A172 (cell line): Measurements from ENCODE around the gene CROT. TPM values are rescaled to one million over a fixed set of nuclear protein-coding genes. Genes with fewer than 3 reads are reported as not detected.

ENCODE experiments used
- DNase-seq: peaks from one replicate; pipeline ENCODE4 v3.0.0-alpha.2; 2015; ENCODE audit warnings: low spot score
- total RNA-seq: library from RNA; depleted of rRNA; stranded (reverse); fragments of >200 nt; shearing (Covaris generic); gene quantifications from 2 replicates; pipeline ENCODE4 v1.2.3, GENCODE V29; 2014

The CROT gene
- total RNA-seq, 1 experiment from 2014 or later: 28.5 TPM

DNA sequence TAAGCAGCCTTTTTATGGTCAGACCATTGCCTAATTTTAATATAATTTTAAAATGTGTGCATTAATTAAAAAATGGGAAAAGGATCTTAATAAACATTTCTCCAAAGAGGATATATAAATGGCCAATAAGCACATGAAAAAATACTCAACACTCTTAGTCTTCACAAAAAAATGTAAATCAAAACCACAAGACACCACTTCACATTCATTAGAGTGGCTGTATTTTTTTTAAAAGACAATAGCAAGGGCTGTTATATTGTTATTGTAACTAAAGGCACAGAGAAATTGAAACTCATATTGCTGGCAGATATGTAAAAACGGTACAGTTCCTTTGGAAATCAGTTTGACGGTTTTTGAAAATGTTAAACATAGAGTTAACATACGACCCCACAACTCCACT, 3.2 kb upstream of the CROT start:
- DNase-seq: no peak

DNA sequence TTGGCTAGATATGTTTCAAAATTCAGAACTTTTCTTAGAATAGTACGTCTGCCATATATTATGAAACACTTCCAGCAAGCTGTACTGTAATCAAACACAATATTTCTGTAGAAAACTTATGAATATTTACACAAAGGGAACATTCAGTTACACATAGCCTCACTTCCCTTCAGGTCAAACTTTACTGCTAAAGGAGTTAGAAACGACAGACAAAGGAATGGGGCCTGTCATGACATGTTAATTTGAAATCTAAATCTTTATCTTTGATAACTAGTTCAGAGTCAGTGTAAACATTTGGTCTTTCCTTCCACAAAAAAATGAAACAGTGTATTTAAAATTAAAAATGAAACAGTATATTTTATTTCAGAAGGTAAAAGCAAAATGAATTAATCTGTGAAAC, 1.0 kb upstream of the CROT start:
- no peak for DNase-seq

DNA sequence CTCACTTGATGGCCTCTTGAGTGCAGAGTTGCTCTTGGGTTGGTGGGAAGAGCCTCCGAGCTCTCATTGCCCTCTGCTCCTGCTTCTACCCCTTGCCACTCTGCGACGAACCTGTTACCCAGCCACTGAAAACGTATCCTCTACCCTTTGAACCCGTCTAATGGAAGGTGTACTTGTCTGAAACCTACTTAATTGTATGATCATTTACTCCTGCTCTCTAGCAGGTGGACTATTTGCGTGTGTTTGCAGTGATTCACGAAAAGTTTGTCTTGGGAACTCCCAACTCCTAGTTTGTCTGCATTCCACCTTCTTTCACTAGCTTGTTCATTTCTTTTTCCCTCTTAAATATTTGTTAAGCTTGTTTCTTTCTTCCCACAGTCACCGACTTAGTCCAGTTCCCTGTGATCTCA, 503 bp downstream of the CROT start:
- no peak for DNase-seq

DNA sequence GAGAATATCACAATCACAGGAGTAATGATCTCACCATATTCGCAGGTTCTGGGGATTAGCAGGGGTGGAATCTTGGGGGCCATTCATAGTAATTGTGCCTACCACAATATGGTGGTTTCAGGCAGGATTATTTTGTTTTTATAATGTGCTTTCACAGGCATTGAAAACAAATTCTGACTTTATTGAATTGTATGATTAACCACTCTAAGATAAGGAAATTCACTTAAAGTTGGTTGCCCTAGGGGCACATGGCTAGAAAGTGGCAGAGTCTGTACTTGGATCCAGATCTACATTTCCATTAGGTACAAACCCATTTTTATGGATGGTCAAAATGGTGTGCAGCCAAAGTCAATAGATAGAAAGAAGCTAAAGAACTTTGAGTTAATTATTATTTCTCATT, 1.7 kb downstream of the CROT start:
- DNase-seq: no peak

DNA sequence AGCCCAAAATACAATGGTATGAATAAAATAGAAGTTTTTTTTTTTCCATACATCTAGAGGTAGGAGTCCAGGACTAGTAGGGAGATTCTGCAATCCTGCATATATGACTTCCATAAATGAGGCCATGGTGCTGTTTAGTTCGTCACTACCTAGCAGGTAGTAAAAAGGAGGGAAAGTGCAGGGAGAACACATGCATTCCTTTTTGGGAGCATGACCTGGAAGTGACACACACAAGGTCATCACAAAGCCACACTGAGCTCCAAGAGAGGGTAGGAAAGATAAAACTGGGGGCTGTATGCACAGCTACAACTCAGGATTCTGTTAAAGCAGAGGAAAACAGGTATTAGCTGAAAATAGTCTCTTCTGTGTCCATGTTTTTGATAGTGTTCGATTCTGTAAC, 2.2 kb downstream of the CROT start:
- no peak for DNase-seq

DNA sequence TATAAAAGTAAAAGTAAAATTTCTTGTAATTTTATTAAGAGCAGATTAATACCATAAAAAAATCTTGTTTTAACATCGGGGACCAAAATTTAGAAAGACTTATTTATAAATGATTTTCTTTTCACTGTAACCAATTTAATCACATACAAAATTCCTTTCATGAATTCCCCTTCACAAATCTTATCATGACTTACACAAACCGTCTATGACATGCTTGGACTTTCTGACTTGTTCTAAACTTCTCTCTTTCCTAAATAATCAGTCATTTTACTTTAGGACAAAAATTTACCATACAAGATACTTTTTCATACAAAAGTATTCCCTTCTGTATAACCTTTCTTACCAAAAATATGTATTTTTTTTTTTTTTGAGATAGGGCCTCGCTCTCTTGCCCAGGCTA, 9.3 kb downstream of the CROT start:
- DNase-seq: peak; percentile 19

DNA sequence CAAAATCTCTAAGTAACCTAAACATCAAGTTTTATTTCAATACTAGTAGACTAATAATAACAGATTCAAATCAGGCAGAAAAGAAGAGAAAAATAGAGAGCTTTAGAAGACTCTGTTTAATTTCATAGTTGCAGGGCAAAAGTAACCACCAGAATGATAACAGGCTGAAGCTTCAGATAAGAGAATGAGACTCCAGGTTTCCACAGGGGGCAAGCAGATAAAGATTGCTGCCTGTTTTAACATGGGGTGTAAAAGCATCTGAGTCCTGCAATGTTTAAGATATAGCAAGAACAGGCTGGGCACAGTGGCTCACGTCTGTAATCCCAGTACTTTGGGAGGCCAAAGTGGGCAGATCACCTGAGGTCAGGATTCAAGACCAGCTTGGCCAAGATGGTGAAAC, 11.0 kb downstream of the CROT start:
- no peak for DNase-seq

DNA sequence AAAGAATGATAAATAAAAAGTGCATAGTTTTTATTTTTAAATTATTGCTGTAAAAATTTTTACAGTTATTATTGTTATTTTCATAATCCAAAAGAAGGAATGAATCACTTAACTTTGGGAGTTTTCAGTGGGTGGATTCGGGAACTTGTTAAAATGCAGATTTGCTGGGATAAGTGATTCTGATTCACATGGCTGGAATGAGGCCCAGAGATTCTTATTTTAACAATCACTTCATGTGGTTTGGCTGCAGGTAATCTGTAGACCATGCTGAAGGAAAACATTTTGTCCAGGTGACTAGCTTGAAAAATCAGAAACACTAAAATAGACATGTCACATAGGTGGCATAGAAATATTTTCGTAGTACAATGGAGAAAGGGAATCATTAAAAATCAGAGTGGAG, 13.9 kb downstream of the CROT start:
- DNase-seq: peak; percentile 58

DNA sequence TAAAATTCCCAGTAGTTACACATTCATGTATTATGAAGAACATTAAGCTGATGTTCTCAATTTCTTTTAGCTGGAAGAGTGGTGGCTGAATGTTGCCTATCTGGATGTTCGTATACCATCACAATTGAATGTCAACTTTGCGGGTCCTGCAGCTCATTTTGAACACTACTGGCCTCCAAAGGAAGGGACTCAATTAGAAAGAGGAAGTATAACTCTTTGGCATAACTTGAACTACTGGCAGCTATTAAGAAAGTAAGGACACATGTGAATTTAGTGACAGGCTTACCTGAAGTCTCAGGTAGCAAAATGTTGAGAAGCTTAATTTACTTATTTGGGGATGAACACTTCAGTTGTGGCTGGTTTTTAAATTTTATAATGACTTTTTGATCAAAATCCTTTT, 15.9 kb downstream of the CROT start:
- no peak for DNase-seq

DNA sequence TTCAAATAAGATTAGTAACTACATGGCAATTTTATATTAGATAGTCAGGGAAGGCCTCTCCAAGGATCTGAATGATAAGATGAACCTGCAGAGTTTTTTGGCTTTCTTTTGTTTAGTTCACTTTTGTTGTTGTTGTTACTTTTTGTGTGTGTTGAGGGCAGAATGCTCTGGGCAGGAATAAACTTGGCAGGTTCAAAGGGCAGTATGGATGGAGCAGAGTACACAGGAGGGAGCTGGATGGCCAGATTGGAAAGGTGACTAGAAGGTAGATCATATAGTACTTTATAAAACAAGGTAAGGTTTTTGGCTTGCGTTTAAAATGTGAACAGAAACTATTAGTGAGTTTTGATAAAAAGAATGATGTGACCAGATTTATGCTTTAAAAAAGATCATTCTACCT, 17.9 kb downstream of the CROT start:
- no peak for DNase-seq

DNA sequence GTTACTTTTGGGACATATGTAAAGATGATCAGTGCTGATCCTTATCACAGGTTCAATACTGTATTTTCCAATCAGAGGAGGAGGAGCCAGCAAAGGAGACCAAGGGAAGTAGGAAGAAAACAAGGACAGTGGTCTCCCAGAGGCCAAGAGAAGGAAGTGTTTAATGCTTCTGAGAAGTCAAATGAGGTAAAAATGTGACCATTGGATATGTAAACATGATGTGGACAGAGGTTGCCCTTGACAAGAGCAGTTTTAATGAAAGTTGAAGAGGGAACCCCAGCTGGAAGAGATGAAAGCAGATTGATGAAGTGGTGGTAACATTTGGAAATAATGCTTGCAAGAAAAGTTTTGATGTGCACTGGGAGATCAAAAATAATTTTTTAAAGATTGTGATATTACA, 18.8 kb downstream of the CROT start:
- DNase-seq: no peak

DNA sequence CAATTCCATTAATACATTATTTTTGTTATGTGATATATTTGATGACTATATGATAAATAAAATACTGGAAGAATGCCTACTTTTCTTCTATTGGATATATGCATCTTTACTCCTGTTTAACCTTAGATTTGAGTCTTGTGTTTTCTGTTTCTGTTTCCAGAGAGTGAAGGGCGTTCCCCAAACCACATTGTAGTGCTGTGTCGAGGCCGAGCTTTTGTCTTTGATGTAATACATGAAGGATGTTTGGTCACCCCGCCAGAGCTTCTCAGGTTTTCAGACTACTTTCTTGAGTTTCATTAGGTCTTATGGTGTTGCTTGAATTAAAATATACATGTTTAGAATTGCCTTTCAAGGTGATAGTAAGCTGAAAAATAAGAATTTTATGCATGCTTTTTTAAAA, 23.8 kb downstream of the CROT start:
- no peak for DNase-seq

DNA sequence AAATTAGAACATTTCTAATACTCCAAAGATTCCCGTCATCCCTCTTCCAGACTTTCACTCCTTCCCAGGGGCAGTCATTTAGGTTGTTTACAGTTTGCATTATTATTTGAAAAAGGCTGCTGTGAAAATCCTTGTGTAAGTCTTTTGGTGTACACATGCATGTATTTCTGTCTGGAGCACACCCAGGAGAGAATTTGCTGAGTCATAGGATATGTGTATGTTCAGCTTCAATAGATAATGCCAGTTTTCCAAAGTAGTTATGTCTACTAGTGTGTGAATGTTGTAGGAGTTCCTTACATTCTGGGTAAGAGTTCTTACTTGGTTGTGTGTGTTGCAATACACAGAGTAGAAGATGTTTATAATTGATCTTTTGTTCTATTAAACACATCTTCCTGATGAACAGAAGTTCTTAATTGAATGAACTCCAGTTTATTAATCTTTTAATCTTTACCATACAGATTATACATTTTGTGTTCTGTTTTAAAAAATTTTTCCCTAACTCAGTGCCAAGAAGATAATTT, 25.3 kb downstream of the CROT start:
- peak; percentile 17 for DNase-seq

DNA sequence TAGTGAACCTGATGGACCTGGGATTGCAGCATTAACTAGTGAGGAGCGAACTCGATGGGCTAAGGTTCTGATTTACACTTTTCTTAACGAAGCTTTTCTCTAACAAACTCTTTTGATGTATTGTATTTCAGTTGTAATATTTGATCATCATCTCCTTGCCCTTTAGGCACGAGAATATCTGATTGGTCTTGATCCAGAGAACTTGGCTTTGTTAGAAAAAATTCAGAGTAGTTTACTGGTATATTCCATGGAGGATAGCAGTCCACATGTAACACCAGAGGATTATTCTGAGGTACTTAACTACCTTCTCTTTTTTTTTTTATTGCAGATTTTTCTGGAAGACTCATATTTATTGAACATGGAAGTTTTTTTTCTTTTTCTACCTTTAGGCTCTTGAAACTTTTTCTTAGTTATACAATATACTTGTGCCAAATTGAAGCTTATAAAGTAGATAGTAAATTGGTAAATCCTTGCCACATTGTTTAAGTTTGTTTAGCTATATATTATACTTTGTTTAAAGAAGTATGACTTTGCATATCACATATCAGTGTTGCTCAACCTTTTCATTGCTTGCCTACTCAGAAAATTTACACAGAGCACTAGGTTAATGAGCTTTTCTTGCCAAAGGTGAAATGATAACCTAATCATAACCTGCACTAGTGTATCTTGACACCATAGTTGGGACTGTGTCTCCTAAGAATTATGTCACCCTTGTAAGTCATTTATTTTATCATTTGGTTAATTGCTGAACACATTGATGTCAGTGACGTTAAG, 30.4 kb downstream of the CROT start:
- DNase-seq: no peak

DNA sequence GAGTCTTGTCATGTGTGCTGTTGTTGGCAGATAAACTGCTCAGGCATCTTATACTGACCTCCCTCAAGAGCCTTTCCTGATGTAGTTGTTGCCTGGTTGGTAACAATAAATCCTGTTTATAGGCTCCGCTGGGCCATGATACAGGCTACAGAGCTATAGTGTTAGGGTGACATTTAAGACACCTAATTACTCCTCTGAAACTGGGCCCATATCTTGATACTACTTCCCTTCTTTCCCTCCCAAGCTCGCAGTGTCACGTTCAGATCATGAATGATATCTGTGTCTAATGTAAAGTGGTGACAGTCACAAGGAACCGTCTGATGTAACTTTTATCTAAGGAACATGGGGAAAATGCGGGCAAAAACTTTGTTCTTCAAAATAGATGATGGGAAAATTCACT, 35.4 kb downstream of the CROT start:
- DNase-seq: no peak

DNA sequence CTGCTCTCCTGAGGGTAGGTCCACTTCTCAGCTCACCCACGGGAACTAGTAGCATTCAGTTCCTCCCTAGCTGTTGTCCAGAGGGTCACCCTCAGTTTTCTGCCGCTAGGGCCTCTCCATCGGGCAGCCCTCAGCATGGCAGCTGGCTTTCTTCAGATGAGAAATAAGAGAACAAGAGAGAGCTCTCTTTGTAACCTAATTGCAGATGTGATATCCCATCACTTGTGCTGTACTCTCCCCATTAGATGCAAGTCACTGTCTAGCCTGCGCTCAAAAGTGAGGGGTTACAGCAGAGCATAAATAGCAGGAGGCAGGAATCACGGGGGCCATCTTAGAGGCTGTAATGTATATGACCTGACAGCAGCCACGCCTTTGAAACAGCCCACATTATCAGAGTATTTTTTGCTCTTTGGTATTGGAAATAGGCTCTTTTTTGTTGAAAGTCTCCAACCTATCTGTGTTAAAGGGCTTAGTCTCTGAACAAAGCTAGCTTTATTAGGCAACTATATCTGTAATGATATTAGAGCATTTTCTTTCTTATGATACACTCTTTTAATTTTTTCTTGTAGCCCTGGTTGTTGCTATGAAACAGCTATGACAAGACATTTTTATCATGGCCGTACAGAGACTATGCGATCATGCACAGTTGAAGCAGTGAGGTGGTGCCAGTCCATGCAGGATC, 45.7 kb downstream of the CROT start:
- DNase-seq: no peak

DNA sequence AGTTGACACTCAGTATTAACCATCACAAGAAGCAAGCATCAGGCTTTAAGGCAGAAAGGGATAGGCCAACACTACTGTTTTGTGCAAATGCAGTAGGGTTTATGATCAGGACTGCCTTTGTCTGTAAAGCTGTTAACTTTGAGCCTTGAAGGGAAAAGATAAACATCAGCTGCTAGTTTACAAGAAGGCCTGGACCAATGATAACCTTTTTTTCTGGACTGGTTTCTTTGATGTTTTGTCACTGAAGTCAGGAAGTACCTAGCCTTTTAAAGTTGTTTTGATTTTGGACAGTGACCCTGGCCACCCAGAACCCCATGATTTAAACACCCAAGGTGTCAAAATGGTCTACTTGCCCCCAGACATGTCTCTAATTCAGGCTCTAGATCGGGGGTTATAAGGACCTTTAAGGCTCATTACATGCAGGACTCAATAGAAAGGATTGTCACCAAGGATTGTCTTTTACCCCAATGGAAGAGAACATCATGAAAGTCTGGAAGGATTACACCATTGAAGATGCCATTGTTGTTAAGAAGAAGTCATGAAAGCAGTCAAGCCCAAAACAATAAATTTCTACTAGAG, 50.1 kb downstream of the CROT start:
- no peak for DNase-seq

DNA sequence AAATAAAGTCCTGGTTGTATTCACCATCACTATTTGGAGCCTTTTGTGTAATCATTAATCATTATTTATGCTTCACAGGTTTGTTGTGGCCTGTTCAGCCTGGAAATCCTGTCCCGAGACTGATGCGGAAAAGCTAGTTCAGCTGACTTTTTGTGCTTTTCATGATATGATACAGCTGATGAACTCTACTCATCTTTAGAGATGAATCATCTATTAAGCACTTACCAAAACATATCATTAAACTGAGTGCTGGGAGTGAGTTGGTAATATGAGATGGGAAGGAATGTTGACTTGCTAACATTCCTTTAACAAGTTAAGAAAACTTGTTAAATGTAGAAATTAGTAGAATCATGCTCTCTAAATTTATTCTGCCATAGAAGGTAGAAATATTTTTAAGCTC, 53.0 kb downstream of the CROT start:
- peak; percentile 16 for DNase-seq

DNA sequence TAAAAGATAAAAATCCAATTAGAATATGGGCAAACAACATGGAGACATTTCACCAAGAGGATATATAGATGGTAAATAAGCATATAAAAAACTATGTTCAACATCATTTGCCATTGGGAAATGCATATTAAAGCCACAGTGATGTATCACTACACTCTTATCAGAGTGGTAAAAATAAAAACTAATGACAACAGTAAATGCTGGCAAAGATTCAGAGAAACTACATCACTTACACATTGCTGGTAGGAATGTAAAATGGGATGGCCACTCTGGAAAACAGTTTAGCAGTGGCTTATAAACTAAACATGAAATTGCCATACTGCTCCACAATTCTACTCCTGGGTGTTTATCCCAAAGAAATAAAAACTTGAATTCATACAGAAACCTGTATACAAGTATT, 59.2 kb downstream of the CROT start:
- no peak for DNase-seq

DNA sequence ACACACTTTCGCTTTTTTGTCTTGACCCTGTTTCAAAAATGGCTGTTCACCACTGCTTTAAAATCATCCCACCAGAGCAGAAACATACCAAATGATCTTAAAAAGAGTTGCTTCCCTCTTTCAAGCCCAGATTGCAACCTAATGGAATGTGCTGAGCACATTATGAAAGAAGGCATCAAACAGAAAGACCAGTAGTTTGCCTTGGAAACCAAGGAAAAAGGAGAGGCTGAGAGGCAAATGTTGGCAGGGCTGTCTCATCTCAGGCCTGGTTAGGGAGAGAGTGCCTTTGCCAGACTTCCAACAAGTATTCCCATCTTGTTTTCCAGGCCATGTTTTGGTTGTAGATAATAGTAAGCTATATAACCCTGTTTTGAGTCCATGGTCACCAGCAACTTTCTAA, 65.7 kb downstream of the CROT start:
- DNase-seq: no peak

DNA sequence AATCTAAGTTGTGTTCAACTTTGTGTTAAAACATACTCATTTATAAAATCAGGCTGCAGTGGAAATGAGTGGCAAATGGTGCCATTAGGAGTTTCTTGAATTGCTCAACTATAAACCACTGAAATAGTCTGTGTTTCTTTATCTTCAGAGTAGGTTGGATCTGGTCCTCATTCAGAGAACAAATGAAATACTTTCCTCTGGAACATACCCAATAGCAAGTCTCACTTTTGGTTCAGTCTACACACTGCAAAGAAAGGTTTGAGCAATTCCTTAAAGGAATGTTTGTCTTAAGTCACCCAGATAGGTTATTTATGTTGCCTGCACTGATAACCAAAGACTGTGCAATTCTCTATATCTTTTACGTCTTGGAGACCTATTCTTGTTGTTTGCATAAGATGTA, 67.6 kb downstream of the CROT start:
- no peak for DNase-seq

DNA sequence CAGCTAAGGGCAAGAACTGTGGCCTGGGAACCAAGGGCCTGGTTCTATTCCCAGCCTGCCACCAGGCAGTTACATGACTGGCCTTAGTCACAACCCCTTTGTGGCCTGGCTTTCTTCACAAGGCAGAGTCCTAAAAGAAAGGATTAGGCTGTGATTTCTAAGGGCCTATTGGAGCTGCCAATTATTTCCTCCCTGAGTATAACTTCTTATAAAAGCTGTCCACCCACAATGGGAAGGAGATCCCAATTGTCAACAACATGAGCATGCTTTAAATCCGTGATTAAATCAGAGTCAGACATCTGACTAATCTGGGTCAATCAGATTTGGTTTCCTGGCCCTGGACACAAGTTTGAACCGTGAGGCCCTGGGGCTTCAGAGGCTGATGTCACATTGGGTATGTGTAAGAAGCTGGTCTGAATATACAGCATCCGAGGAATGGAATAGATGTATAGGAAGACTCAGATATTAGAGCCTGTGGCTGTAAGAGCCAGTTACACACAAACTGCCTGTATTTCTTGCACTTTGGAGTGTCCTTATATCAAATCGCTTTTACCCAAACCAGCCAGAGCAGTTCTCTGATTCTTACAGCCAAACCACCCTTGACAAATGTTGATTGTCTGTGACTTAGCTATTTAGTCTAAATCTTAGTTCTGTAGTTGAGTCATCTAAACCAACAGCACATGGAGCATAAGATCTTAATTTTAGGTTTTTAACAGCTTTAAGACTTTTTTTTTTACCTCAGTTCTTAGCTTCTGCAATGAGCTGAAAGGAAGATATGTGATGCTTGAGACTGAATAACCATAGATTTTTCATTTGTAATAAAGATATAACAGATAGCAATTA, 68.7 kb downstream of the CROT start:
- no peak for DNase-seq
